GM12878 (cell line): Measurements from ENCODE around the gene FILIP1L. TPM values are rescaled to one million over a fixed set of nuclear protein-coding genes. Genes with fewer than 3 reads are reported as not detected.
"Not testable (repeated sequence)": the region's sequence is repeated elsewhere in the genome, so short reads cannot be mapped to it uniquely, and the experiment has no call there.

Experiments used
- ATAC-seq: fragments of 200-7000 bp; cut with Tn5 transposase; 3 replicates; pipeline ENCODE4 v1.9.1; 2020; ENCODE audit warnings: mild to moderate bottlenecking, moderate library complexity
- BruUV-seq: library from RNA; stranded (reverse); fragments of 400-500 nt; replicated peaks from 2 replicates; lab custom pipeline; 2021; lab: Mats Ljungman, UMichigan
- CTCF ChIA-PET: fragments of 300-600 bp; sonication (Branson Sonifier 250); formaldehyde crosslinking; extraction: SDS; loops from one replicate; lab custom pipeline; 2021; ENCODE audit warnings: inconsistent platforms; lab: Yijun Ruan, JAX
- POLR2A ChIA-PET: fragments of 350-600 bp; formaldehyde crosslinking; extraction: SDS; loops from one replicate; lab custom pipeline; 2021; ENCODE audit warnings: inconsistent platforms; lab: Charles Lee
- RAD21 ChIA-PET: fragments of 300-600 bp; sonication (Branson Sonifier 250); formaldehyde crosslinking; loops from one replicate; lab custom pipeline; 2023; ENCODE audit warnings: antibody characterized with exemption; ENCODE audit not compliant: unreplicated experiment; lab: Charles Lee
- SMC1A ChIA-PET: fragments of 300-600 bp; sonication (Branson Sonifier 250); formaldehyde crosslinking; loops from one replicate; lab custom pipeline; 2023; ENCODE audit not compliant: unreplicated experiment, uncharacterized antibody; lab: Charles Lee
- DNase-seq: peaks from one replicate; pipeline ENCODE4 v3.0.0-alpha.2; 2011; ENCODE audit warnings: low read depth, low spot score
- FAIRE-seq: peaks from 3 replicates; lab custom pipeline; 2011; peaks lifted over from hg19 to GRCh38; lab: Jason Lieb, UNC
- H2AFZ ChIP-seq: 2 replicates; pipeline ENCODE4 v1.6.0; 2011; ENCODE audit warnings: low read depth, low read length, control low read depth; ENCODE audit not compliant: control insufficient read depth
- H3K27ac ChIP-seq: 2 replicates; pipeline ENCODE4 v1.5.1; 2011; ENCODE audit warnings: control low read depth; ENCODE audit not compliant: control insufficient read depth, insufficient read depth
- H3K27me3 ChIP-seq, 2 experiments: replicated peaks in 1 of 2; 2 replicates each; pipeline versions ENCODE4 v1.6.0 to v1.6.1; 2011; ENCODE audit warnings: low read length in 1 of 2; ENCODE audit not compliant: control insufficient read depth in 2 of 2, insufficient read depth in 2 of 2
- H3K36me3 ChIP-seq, 2 experiments: 2 replicates each; pipeline ENCODE4 v1.5.1; 2011; ENCODE audit warnings: low read length in 1 of 2; ENCODE audit not compliant: control insufficient read depth in 2 of 2, insufficient read depth in 2 of 2
- H3K4me1 ChIP-seq: 2 replicates; pipeline ENCODE4 v1.6.1; 2011; ENCODE audit warnings: mild to moderate bottlenecking, low read length, moderate library complexity, mixed read lengths; ENCODE audit not compliant: control insufficient read depth, insufficient read depth
- H3K4me2 ChIP-seq: 2 replicates; pipeline ENCODE4 v1.6.0; 2011; ENCODE audit warnings: control low read depth; ENCODE audit not compliant: control insufficient read depth, insufficient read depth
- H3K4me3 ChIP-seq: fragments of 200-600 bp; sonication (generic); 2 replicates; pipeline ENCODE4 v1.5.1; 2016
- H3K79me2 ChIP-seq: 2 replicates; pipeline ENCODE4 v1.6.0; 2011; ENCODE audit warnings: low read length; ENCODE audit not compliant: control insufficient read depth, insufficient read depth
- H3K9ac ChIP-seq: 2 replicates; pipeline ENCODE4 v1.8.0; 2011; ENCODE audit warnings: low read length, control low read depth, mixed read lengths; ENCODE audit not compliant: control insufficient read depth, insufficient read depth
- H3K9me3 ChIP-seq: replicated peaks from 3 replicates; pipeline ENCODE4 v1.5.1; 2011; ENCODE audit warnings: mild to moderate bottlenecking, low read length; ENCODE audit not compliant: control insufficient read depth, insufficient read depth
- H4K20me1 ChIP-seq: 2 replicates; pipeline ENCODE4 v1.6.0; 2011; ENCODE audit not compliant: control insufficient read depth, insufficient read depth
- HCFC1 ChIP-seq: fragments of 150-350 bp; IDR thresholded peaks from 2 replicates; pipeline ENCODE4 v1.6.1; 2014; ENCODE audit warnings: low read length
- IRF4 ChIP-seq: IDR thresholded peaks from 2 replicates; pipeline ENCODE4 v1.6.1; 2011; ENCODE audit warnings: low read depth, low read length
- LARP7 ChIP-seq: fragments of 450-650 bp; IDR thresholded peaks from 2 replicates; pipeline ENCODE4 v1.6.1; 2017; ENCODE audit warnings: mild to moderate bottlenecking
- MEF2B ChIP-seq: fragments of 450-650 bp; IDR thresholded peaks from 2 replicates; pipeline ENCODE4 v1.6.1; 2018; ENCODE audit warnings: mild to moderate bottlenecking, moderate library complexity; ENCODE audit not compliant: partially characterized antibody, poor library complexity, severe bottlenecking
- MTA2 ChIP-seq: fragments of 450-650 bp; IDR thresholded peaks from 2 replicates; pipeline ENCODE4 v1.6.1; 2016; ENCODE audit warnings: low read depth, mild to moderate bottlenecking, moderate library complexity
- POLR2AphosphoS5 ChIP-seq: IDR thresholded peaks from 2 replicates; pipeline ENCODE4 v1.6.1; 2011; ENCODE audit warnings: mild to moderate bottlenecking, low read length, inconsistent platforms
- WGBS: methylation state at CpG from one replicate; pipeline ENCODE4 v1.1.6; 2016; ENCODE audit warnings: low lambda C conversion rate; ENCODE audit not compliant: insufficient replicate concordance, insufficient coverage; ENCODE audit errors: missing lambda C conversion rate; 5-methylcytosine and 5-hydroxymethylcytosine counted together
- in situ Hi-C: fragments of 300-500 bp; cut with MboI; formaldehyde crosslinking; loops from 9 replicates; pipeline ENCODE4 v1.14.3; 2018; ENCODE audit warnings: mixed read lengths
- intact Hi-C: fragments of 100-400 bp; cut with micrococcal nuclease; formaldehyde crosslinking; loops from one replicate; pipeline ENCODE4 v1.14.2; 2022; ENCODE audit not compliant: unreplicated experiment
- polyA plus RNA-seq, 11 experiments: library from polyadenylated mRNA; depleted of rRNA in 4 of 11; unstranded in 6 of 11; stranded (reverse) in 5 of 11; fragments of >200 nt; fragmentation: Nextera tagmentation in 4 of 11; fragmentation: Illumina TruSeq in 1 of 11; extraction: Ambion mirVana in 4 of 11; extraction: Trizol in 1 of 11; gene quantifications; 1 replicate in 1 of 11; 2 replicates in 10 of 11; pipeline versions ENCODE4 v1.2.1 to v1.2.3, GENCODE V29; 2011 to 2016; ENCODE audit warnings: inconsistent platforms in 2 of 11, missing spikeins in 2 of 11, low read depth in 1 of 11
- total RNA-seq, 4 experiments: library from RNA; depleted of rRNA in 3 of 4; stranded (reverse); fragments of >200 nt in 3 of 4; fragmentation: Illumina TruSeq in 1 of 4; extraction: Trizol in 1 of 4; gene quantifications; 2 replicates each; pipeline versions ENCODE4 v1.2.1 to v1.2.3, GENCODE V29; 2013 to 2021
- TF ChIP-seq, protein P1 (sequence below): fragments of 450-650 bp; formaldehyde crosslinking; IDR thresholded peaks from 2 replicates; pipeline ENCODE4 v1.4.0; 2022; ENCODE audit warnings: mild to moderate bottlenecking, moderate library complexity
- TF ChIP-seq, protein P2 (sequence below): IDR thresholded peaks from 2 replicates; pipeline ENCODE4 v1.6.1; 2011; ENCODE audit warnings: borderline replicate concordance, low read depth, mild to moderate bottlenecking, moderate library complexity, mixed read lengths, low read length; ENCODE audit not compliant: insufficient read depth; ENCODE audit errors: extremely low read length
- TF ChIP-seq, protein P3 (sequence below): IDR thresholded peaks from 2 replicates; pipeline ENCODE4 v1.6.1; 2012; ENCODE audit warnings: low read depth, low read length, improper control_type of control experiment
- TF ChIP-seq, protein P4 (sequence below): fragments of 450-650 bp; IDR thresholded peaks from 2 replicates; pipeline ENCODE4 v1.6.1; 2017; ENCODE audit warnings: mild to moderate bottlenecking, low read depth, inconsistent platforms; ENCODE audit not compliant: poor library complexity, severe bottlenecking

FILIP1L gene
- total and polyA plus RNA-seq, 10 of the 15 experiments (the other 5 are each of a cell fraction or from before 2014, with no cell fraction given), result 0.24 to 6.1 (median 3.5) TPM

DNA sequence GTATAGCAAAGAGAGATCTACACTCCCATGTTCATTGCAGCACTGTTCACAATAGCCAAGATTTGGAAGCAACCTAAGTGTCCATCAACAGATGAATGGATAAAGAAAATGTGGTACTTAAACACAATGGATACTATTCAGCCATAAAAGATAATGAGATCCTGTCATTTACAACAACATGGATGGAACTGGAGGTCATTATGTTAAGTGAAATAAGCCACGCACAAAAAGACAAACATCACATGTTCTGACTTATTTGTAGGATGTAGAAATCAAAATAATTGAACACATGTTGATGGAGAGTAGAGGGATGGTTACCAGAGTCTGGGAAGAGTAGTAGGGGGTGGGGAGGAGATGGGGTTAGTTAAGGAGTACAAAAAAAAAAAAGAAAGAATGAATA is 18.0 kb downstream of the FILIP1L start:
- H2AFZ ChIP-seq, H4K20me1 ChIP-seq, ATAC-seq, H3K4me2 ChIP-seq, intact Hi-C loops, H3K4me3 ChIP-seq, RAD21 ChIA-PET, H3K9me3 ChIP-seq, DNase-seq, H3K79me2 ChIP-seq, H3K27me3 ChIP-seq, FAIRE-seq, CTCF ChIA-PET, H3K36me3 ChIP-seq, H3K27ac ChIP-seq, POLR2A ChIA-PET, SMC1A ChIA-PET, H3K4me1 ChIP-seq, in situ Hi-C loops, H3K9ac ChIP-seq, BruUV-seq: not testable (repeated sequence)
- 100% methylated on average over 1 of the region's 1 CpG for WGBS

DNA sequence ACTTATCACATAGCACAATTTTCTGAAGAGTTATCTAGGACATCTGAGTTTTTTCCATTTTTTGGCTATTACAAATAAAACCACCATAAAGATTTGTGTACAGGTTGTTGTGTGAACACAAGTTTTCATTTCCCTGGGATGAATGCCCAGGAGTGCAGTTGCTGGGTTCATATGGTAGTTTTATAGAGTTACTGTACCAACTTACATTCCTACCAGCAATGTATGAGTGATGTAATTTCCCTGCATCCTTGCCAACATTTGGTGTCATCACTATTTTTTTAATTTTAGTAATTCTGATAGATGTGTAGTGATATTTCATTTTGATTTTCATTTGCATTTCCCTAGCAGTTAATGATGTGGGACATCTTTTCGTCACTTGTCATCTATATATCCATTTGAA is 20.5 kb downstream of the FILIP1L start:
- DNase-seq (no peak), ATAC-seq (no peak), FAIRE-seq (no peak)
- in situ Hi-C loops, result no loop called here
- Histone ChIP-seq H3K4me3 (no peak overlapping the region), H3K4me1 (peaks cover 10% of the 10 kb centered on the region), H3K27me3 (no peaks in the 10 kb centered on the region), H2AFZ (no peak overlapping the region), H3K4me2 (no peak overlapping the region), H3K27ac (no peak overlapping the region), H3K79me2 (no peaks in the 10 kb centered on the region), H4K20me1 (no peaks in the 10 kb centered on the region), H3K36me3 (no peaks in the 10 kb centered on the region), H3K9me3 (no peaks in the 10 kb centered on the region), H3K9ac (no peak overlapping the region)
- BruUV-seq, result no TSS peak
- POLR2A ChIA-PET, result interaction anchor here (0.7 kb wide), 1 partner anchor 989 kb away, joined by 5 read pairs; no protein-coding TSS in a partner anchor
- SMC1A ChIA-PET, result interaction anchor here (0.9 kb wide), 1 partner anchor 19 kb away, joined by 3 read pairs; no protein-coding TSS in a partner anchor
- CTCF ChIA-PET, result no interaction called here
- intact Hi-C loops, result no loop called here
- 100% methylated on average over 1 of the region's 1 CpG for WGBS
- RAD21 ChIA-PET, result no interaction called here
- TF ChIP-seq, protein P1, sequence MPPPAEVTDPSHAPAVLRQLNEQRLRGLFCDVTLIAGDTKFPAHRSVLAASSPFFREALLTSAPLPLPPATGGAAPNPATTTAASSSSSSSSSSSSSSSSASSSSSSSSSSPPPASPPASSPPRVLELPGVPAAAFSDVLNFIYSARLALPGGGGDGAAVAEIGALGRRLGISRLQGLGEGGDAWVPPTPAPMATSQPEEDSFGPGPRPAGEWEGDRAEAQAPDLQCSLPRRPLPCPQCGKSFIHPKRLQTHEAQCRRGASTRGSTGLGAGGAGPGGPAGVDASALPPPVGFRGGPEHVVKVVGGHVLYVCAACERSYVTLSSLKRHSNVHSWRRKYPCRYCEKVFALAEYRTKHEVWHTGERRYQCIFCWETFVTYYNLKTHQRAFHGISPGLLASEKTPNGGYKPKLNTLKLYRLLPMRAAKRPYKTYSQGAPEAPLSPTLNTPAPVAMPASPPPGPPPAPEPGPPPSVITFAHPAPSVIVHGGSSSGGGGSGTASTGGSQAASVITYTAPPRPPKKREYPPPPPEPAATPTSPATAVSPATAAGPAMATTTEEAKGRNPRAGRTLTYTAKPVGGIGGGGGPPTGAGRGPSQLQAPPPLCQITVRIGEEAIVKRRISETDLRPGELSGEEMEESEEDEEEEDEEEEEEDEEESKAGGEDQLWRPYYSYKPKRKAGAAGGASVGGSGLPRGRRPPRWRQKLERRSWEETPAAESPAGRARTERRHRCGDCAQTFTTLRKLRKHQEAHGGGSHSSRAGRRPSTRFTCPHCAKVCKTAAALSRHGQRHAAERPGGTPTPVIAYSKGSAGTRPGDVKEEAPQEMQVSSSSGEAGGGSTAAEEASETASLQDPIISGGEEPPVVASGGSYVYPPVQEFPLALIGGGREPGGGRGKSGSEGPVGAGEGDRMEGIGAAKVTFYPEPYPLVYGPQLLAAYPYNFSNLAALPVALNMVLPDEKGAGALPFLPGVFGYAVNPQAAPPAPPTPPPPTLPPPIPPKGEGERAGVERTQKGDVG (CRISPR knock-in tag), result no peak
- TF ChIP-seq, protein P2, sequence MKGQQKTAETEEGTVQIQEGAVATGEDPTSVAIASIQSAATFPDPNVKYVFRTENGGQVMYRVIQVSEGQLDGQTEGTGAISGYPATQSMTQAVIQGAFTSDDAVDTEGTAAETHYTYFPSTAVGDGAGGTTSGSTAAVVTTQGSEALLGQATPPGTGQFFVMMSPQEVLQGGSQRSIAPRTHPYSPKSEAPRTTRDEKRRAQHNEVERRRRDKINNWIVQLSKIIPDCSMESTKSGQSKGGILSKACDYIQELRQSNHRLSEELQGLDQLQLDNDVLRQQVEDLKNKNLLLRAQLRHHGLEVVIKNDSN, result no peak
- TF ChIP-seq MEF2B (no peak), POLR2AphosphoS5 (no peak), LARP7 (no peak), IRF4 (no peak), HCFC1 (no peak), MTA2 (no peak)
- TF ChIP-seq, protein P3, sequence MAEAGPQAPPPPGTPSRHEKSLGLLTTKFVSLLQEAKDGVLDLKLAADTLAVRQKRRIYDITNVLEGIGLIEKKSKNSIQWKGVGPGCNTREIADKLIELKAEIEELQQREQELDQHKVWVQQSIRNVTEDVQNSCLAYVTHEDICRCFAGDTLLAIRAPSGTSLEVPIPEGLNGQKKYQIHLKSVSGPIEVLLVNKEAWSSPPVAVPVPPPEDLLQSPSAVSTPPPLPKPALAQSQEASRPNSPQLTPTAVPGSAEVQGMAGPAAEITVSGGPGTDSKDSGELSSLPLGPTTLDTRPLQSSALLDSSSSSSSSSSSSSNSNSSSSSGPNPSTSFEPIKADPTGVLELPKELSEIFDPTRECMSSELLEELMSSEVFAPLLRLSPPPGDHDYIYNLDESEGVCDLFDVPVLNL, result no peak
- TF ChIP-seq, protein P4, sequence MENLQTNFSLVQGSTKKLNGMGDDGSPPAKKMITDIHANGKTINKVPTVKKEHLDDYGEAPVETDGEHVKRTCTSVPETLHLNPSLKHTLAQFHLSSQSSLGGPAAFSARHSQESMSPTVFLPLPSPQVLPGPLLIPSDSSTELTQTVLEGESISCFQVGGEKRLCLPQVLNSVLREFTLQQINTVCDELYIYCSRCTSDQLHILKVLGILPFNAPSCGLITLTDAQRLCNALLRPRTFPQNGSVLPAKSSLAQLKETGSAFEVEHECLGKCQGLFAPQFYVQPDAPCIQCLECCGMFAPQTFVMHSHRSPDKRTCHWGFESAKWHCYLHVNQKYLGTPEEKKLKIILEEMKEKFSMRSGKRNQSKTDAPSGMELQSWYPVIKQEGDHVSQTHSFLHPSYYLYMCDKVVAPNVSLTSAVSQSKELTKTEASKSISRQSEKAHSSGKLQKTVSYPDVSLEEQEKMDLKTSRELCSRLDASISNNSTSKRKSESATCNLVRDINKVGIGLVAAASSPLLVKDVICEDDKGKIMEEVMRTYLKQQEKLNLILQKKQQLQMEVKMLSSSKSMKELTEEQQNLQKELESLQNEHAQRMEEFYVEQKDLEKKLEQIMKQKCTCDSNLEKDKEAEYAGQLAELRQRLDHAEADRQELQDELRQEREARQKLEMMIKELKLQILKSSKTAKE, result no peak
